MG63 (cell line): ENCODE measurements around the gene SPDYE5. TPM values are rescaled to one million over a fixed set of nuclear protein-coding genes. Genes with fewer than 3 reads are reported as not detected.
"Not testable (repeated sequence)": the region's sequence is repeated elsewhere in the genome, so short reads cannot be mapped to it uniquely, and the experiment has no call there.

Experiments
- DNase-seq: peaks from one replicate; pipeline ENCODE4 v3.0.0-alpha.2; 2020
- H3K27me3 ChIP-seq: fragments of 250-450 bp; sonication (Bioruptor Pico); 2 replicates; pipeline ENCODE4 v1.5.1; 2020; ENCODE audit warnings: mild to moderate bottlenecking, moderate library complexity
- H3K36me3 ChIP-seq: fragments of 250-450 bp; sonication (Bioruptor Pico); 2 replicates; pipeline ENCODE4 v1.5.1; 2020; ENCODE audit warnings: mild to moderate bottlenecking, moderate library complexity
- H3K4me3 ChIP-seq: fragments of 250-450 bp; sonication (Bioruptor Pico); 2 replicates; pipeline ENCODE4 v1.5.1; 2020; ENCODE audit warnings: mild to moderate bottlenecking, moderate library complexity
- H3K9me3 ChIP-seq: fragments of 250-450 bp; sonication (Bioruptor Pico); 2 replicates; pipeline ENCODE4 v1.5.1; 2020; ENCODE audit warnings: mild to moderate bottlenecking, moderate library complexity
- total RNA-seq: library from RNA; depleted of rRNA; stranded (reverse); fragments of >200 nt; shearing (Covaris generic); gene quantifications from 2 replicates; pipeline ENCODE4 v1.2.3, GENCODE V29; 2014; ENCODE audit warnings: low replicate concordance; rRNA removed

The SPDYE5 gene, protein sequence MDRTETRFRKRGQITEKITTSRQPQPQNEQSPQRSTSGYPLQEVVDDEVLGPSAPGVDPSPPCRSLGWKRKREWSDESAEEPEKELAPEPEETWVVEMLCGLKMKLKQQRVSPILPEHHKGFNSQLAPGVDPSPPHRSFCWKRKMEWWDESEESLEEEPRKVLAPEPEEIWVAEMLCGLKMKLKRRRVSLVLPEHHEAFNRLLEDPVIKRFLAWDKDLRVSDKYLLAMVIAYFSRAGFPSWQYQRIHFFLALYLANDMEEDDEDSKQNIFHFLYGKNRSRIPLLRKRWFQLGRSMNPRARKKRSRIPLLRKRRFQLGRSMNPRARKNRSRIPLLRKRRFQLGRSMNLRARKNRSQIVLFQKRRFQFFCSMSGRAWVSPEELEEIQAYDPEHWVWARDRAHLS
- total RNA-seq = not detected in 2 replicates

DNA sequence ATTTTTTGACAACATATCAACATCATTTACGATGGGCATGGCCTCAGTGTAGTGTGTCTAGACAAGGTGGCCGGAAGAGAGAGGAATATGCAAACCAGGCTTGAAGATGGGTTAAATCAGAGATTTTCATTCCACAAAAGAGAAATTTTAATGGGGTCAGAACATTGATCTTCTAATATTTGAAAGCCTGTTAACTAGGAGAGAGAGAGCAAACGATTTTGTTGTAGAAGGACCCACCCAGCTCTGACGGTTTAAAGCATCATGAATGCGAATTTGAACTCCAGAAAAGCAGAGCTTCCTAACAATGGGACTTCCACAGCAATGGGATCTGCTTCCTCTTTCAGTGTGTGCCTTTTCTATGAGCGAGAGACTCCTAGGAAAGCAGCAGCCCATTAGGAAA is at the start of gene SPDYE5:
Gene SPDYE5, plus strand, starts transcription at position 301 of the 400 bp plus-strand sequence. CDS start 1,728 bp downstream, outside the sequence.
- not testable (repeated sequence) for H3K36me3 ChIP-seq, H3K27me3 ChIP-seq, H3K9me3 ChIP-seq, DNase-seq, H3K4me3 ChIP-seq

DNA sequence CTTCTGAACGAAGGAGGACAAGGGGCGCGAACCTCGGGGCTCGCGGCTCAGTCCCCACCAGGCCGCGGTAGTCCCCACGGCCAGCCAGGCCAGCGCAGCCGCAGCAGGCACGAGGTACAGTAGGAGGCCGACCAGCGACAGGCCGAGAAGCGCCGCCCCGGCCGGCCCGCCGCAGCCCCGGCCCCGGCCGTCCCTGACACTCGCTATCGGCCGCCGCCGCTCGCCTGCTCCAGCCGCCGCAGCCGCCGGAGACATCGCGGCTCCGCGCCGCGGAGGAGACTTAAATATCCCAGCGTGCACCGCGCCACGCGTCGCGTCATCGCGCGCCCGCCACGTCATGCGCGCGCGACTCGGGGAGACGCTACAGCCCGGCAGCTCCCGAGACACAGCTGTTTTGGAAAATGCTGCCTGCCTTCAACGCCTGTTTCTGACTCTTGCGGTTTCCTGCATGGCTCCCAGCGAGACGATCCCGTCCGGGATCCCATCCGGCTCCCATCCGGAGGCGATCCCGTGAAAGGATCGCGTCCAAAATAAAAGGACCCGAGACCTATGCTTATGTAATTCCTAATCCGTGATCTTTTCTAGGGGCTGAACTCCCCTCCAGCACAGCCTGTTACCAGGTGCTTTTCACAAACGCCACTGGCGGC is 49.5 kb upstream of the SPDYE5 start:
- DNase-seq = peak; percentile 28
- not testable (repeated sequence) for H3K36me3 ChIP-seq, H3K27me3 ChIP-seq, H3K9me3 ChIP-seq
- peak overlapping the region; percentile 50 for H3K4me3 ChIP-seq

DNA sequence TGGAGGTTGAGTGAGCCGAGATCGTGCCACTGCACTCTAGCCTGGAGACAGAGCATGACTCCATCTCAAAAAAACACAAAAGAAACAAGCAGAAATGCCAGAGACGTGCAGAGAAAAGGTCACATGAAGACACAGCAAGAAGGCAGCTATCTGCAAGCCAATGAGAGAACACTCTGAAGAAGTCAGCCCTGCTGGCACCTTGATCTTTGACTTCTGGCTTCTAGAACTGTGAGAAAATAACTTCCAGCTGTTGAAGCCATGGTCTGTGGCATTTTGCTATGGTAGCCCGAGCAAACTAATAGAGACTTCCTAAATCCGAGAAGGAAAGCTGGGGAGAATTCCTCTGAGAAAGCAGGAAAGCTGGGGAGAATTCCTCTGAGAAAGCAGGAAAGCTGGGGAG is 42.2 kb upstream of the SPDYE5 start:
- H3K27me3 ChIP-seq, H3K4me3 ChIP-seq, H3K36me3 ChIP-seq, DNase-seq, H3K9me3 ChIP-seq: not testable (repeated sequence)

DNA sequence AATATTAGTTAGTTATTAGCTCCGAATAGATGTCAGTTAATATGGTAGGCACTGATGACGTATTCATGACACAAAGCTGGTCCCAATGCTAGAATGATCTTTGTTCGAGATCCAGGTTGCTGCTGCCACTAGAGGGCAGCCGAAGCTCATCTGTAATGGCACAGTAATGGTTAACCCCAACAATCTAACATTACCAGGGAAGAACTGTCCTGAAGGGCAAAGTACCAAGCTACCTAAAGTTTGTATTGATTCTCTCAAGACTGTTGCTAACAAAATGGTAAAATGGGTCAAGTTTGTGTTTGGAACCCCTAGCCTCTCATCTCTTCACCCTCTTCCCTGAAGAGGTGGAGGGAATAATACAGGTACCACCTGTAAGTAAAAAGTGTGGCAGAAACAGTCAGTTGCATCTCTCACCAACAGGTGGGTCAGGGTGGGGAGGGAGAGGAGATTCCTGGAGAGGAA is 39.6 kb upstream of the SPDYE5 start:
- H3K4me3 ChIP-seq, H3K9me3 ChIP-seq, DNase-seq: not testable (repeated sequence)

DNA sequence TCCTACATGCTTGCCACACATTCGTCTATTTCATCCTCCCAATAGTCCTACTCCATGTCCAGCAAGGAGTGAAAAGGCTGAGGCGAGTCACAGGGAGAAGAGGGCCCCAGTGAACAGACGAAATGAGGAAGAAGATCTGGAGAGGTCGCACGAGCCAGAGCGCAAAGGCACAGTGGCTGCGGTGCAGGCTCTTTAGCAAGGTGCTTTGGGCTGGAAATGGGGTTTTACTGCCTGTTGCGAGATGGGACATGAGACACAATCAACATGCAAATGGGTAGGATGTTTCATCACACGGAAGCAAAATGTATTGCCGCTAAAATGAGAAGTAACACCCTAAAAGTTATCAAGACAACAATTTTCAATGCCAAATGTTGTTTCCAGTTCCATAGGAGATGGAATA is 35.7 kb upstream of the SPDYE5 start:
- H3K9me3 ChIP-seq, H3K27me3 ChIP-seq, H3K36me3 ChIP-seq, H3K4me3 ChIP-seq, DNase-seq: not testable (repeated sequence)

More for the DNA sequence above, 39.6 kb upstream of the SPDYE5 start:
- not testable (repeated sequence) for H3K27me3 ChIP-seq, H3K36me3 ChIP-seq

DNA sequence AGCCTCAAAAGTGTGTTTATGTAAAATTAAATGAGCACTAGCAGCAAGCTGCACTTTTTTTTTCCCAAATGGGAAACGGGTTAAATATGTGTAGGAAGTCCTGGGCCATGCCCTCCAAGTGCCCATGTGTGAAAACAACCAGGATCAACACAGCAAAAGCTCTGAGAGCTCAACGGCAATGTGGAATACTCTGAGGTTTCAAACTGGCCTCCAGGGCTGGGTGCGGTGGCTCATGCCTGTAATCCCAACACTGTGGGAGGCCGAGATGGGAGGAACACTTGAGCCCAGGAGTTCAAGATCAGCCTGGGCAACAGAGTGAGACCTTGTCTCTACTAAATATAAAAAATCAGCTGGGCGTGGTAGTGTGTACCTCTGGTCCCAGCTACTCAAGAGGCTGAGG is 34.1 kb upstream of the SPDYE5 start:
- H3K9me3 ChIP-seq, H3K27me3 ChIP-seq, H3K36me3 ChIP-seq, H3K4me3 ChIP-seq, DNase-seq: not testable (repeated sequence)

DNA sequence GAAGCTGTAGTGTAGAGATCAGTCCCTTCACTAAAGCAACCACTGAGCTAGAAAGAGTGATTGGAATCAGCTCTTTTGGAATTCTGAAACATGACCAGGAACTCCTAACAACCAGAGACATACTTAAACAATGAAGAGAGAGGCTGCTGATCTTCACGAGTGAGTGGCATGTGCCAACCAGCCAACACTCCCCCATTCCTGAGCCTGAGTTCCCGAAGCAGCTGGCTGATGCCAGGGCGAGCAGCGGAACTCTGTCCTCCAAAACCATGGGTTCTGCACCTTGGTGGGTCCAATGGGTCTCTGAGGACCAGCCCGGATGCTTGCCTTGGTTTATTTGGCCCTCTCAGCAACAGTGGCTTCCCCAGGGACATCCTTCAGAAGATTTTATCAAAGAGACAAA is 31.6 kb upstream of the SPDYE5 start:
- not testable (repeated sequence) for H3K36me3 ChIP-seq, H3K4me3 ChIP-seq, H3K27me3 ChIP-seq, H3K9me3 ChIP-seq, DNase-seq

DNA sequence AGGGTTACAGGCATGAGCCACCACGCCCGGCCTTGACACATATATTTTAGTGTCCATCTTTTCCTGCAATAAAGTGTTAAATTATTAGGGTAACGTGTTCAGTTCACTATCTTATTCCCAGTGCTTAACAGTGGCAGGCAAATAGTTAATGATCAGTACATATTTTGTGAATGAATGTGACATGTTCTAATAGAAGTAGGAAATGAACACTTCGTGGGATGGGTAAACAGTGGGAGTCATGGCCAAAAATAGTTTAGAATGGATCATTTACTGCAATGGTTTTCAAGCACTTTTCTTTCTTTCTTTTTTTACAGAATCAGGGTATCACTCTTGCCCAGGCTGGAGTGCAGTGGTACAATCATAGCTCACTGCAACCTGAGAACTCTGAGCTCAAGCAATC is 22.0 kb upstream of the SPDYE5 start:
- not testable (repeated sequence) for DNase-seq, H3K36me3 ChIP-seq, H3K4me3 ChIP-seq, H3K9me3 ChIP-seq, H3K27me3 ChIP-seq

DNA sequence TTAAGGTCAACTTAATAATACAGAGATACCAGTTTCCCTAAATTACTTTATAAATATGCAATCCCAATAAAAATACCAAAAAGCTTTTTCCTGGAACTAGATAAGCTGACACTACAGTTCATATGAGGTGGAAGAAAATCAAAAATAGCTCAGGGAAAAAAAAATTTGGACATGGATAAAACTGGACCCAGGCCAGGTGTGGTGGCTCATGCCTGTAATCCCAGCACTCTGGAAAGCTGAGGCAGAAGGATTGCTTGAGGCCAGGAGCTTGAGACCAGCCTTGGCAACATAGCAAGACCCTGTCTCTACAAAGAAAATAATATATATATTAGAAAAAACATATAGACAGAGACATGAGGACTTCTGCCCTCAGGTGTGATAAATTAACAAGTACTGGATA is 14.7 kb upstream of the SPDYE5 start:
- H3K27me3 ChIP-seq, H3K36me3 ChIP-seq, H3K9me3 ChIP-seq, DNase-seq, H3K4me3 ChIP-seq: not testable (repeated sequence)

DNA sequence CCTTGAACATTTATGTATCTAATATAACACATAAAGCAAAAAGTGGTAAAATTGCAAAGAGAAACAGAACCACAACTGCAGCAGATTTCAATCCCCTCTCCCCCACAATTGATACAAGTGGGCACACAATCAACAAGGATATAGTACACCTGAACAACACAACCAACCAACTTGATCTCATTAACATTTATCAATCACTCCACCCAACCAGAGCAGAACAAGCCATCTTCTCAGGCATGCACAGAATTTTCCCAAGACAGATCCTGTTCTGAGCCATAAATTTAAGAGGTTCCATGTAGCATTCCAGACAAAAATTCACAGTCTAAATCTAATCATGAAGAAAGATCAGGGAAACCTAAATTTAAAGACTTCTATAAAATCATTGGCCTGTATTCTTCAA is 11.8 kb upstream of the SPDYE5 start:
- DNase-seq, H3K4me3 ChIP-seq, H3K9me3 ChIP-seq, H3K36me3 ChIP-seq, H3K27me3 ChIP-seq: not testable (repeated sequence)

DNA sequence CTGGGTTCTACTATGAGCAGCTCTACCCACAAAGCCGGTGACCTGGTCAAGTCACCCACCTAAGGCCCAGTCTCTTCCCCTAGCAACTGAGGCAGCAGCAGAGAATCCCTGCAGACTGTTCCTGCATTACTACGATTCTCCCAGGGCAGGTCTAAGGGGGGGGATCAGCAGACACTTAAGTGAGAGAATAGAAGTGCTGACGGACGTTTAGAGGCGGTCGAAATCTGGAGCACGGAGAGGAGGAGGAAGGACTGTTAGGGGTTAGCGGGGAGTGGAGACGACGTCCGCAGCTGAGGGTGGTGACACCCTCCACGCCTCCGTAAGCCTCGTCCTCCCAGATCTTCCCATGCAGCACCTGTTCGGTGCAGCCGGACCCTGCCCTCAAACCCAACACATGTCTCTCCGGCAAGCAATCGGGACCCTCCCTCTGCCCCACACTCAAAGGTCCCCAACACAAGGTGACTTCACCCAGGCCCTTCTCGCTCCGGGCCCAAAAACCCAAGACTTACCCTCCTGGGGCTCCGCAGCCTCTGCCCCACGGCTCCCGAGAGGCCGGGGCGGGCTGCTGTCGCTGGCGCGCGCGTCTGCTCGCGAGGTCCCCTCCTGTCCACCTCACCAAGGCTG is 6.7 kb upstream of the SPDYE5 start:
- H3K9me3 ChIP-seq, H3K36me3 ChIP-seq, DNase-seq, H3K27me3 ChIP-seq: not testable (repeated sequence)
- peak overlapping the region; percentile 77 for H3K4me3 ChIP-seq

DNA sequence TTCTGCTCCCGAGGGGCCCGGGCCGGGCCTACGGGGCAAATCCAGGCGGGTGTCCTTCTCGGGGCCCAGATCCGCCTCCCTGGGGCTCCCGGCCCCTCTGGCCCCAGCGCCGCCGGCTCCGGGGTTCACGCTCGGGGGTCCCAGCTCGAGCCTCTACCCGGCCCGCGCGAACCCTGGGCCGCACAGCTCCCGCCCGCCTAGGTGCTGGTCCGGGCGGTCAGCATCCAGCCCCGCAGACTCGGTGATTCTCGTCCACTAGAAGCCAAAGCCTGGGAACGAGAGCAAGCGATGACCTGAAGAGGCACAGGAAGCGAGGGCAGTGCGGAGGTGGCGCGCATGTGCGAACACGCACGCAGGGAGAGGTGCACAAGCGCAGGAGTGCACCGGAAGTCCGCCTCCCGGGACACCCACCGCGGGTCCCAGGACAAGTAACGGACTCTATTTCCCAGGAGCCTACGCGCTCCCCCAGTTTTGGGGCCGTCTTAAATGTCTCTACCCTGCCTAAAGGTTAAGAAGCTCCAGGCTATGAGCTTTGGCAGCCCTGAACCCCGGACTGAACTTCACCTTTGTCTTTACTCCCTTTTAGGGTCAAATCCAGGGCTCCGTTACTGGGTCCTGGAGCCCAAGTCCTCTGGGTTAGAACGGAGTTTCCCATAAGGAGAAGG is 6.0 kb upstream of the SPDYE5 start, which contains the start of gene POM121C:
Gene POM121C, minus strand, starts transcription at position 321 of the 665 bp plus-strand sequence. CDS start 44,803 bp downstream, outside the sequence.
- peak within 1 kb of the TSS; percentile 77 for H3K4me3 ChIP-seq
- peak; percentile 91 for DNase-seq
- not testable (repeated sequence) for H3K9me3 ChIP-seq, H3K27me3 ChIP-seq, H3K36me3 ChIP-seq

DNA sequence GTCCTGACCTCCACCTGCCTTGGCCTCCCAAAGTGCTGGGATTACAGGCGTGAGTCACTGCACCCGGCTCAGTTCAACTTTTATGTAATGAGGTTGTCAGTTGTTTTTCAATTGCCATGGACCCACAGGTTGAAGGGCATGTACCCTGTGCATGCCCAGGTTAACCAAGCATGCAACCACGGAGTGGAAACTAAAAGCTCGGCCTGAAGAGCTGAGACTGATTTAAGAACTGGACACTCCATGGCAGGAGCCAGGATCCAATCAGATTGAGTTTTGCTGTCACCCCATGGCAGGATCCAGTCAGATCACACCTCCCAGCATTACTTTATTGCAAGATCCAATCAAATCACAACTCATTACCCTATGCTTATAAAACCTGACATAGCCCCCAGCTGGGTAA is 16.9 kb downstream of the SPDYE5 start:
- not testable (repeated sequence) for H3K36me3 ChIP-seq, DNase-seq, H3K27me3 ChIP-seq, H3K4me3 ChIP-seq, H3K9me3 ChIP-seq

DNA sequence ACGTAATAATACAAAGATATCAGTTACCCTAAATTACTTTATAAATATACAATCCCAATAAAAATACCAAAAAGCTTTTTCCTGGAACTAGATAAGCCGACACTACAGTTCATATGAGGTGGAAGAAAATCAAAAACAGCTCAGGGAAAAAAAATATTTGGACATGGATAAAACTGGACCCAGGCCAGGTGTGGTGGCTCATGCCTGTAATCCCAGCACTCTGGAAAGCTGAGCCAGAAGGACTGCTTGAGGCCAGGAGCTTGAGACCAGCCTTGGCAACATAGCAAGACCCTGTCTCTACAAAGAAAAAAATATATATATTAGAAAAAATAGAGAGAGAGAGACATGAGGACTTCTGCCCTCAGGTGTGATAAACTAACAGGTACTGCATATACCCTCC is 26.7 kb downstream of the SPDYE5 start:
- peaks cover 34% of the 10 kb centered on the region for H3K36me3 ChIP-seq
- H3K4me3 ChIP-seq, H3K9me3 ChIP-seq, H3K27me3 ChIP-seq: not testable (repeated sequence)
- DNase-seq = peak; percentile 9

DNA sequence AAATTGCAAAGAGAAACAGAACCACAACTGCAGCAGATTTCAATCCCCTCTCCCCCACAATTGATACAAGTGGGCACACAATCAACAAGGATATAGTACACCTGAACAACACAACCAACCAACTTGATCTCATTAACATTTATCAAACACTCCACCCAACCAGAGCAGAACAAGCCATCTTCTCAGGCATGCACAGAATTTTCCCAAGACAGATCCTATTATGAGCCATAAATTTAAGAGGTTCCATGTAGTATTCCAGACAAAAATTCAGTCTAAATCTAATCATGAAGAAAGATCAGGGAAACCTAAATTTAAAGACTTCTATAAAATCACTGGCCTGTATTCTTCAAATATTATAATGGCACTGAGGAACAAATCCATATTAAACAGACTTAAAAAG is 29.6 kb downstream of the SPDYE5 start:
- H3K36me3 ChIP-seq = peaks cover 45% of the 10 kb centered on the region
- H3K27me3 ChIP-seq, DNase-seq, H3K4me3 ChIP-seq, H3K9me3 ChIP-seq: not testable (repeated sequence)

DNA sequence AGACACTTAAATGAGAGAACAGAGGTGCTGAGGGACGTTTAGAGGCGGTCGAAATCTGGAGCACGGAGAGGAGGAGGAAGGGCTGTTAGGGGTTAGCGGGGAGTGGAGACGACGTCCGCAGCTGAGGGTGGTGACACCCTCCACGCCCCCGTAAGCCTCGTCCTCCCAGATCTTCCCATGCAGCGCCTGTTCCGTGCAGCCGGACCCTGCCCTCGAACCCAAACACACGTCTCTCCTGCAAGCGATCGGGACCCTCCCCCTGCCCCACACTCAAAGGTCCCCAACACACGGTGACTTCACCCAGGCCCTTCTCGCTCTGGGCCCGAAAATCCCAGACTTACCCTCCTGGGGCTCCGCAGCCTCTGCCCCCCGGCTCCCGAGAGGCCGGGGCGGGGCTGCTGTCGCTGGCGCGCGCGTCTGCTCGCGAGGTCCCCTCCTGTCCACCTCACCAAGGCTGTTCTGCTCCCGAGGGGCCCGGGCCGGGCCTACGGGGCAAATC is 35.2 kb downstream of the SPDYE5 start:
- Histone ChIP-seq H3K36me3 (peaks cover 26% of the 10 kb centered on the region), H3K4me3 (peak overlapping the region; percentile 88)
- H3K9me3 ChIP-seq, DNase-seq, H3K27me3 ChIP-seq: not testable (repeated sequence)

DNA sequence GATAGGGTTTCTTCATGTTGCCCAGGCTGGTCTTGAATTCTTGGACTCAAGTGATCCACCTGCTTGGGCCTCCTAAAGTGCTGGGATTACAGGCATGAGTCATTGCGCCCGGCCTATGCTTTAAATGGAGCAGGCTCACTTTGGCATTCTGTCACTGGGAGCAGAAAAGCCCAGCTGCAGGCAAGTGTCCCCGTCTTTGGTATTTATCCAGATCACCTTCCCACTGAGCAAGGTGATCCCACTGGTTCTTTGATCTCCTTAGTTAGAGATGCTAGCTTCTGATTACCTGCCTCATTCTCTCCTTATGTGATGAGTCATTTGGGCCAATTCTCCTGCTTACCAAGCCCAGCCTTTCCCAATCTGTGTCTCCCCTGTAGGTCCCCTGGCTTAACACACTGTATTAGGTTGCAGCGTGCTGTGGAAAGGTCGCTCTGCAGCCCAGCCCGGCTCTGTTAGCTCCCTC is 39.3 kb downstream of the SPDYE5 start:
- H3K4me3 ChIP-seq = no peak overlapping the region
- H3K36me3 ChIP-seq = no peaks in the 10 kb centered on the region
- H3K9me3 ChIP-seq = no peaks in the 10 kb centered on the region
- peak; percentile 8 for DNase-seq
- H3K27me3 ChIP-seq = no peaks in the 10 kb centered on the region
